NCI-H345 treated with DMSO at 0.1 percent for 48 hours (cell line): ENCODE data around the gene GGNBP2.
"Not testable (repeated sequence)": the region's sequence is repeated elsewhere in the genome, so short reads cannot be mapped to it uniquely, and the experiment has no call there.

Experiments used
- DNase-seq: peaks from one replicate; lab custom pipeline; 2025; ENCODE audit not compliant: unreplicated experiment; lab: John Stamatoyannopoulos, UW

GGNBP2 gene

GRCh38 chr17:36601303-36602029, 56.7 kb downstream of the GGNBP2 start, which contains the start of gene MRM1:
Gene MRM1 (plus strand): TSS chr17:36601583. CDS start chr17:36601811, 228 bp downstream.
- peak; percentile 70 for DNase-seq

- DNase-seq: no peak
These were observed 57.5 kb downstream of the GGNBP2 start for GRCh38 chr17:36602030-36602748.

DNA sequence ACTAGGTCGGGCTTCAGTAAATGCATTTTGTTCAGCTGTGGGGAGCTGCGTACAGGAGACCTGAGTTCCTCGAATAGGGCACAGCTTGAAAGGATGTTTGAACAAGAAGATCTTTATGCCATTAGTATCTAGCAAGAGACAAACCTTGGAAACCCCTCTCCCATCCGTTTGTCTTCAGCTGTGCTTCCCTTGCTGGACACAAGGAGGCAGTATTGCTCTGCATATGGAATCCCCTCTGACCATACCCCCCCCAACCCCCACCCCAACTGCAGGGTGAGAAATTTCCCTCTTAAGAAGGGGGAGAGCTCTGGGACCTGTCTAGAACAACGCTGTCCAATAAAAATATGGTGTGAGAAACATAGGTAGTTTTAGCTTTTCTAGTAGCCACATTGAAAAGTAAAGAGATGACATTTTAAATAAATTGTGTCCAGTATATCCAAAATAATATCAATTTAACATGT, 58.2 kb downstream of the GGNBP2 start:
- DNase-seq: peak; percentile 50

GRCh38 chr17:36605028-36605427, 60.3 kb downstream of the GGNBP2 start:
- not testable (repeated sequence) for DNase-seq

- DNase-seq: no peak
These were observed 63.6 kb downstream of the GGNBP2 start for GRCh38 chr17:36608280-36608679.

GRCh38 chr17:36608794-36609497, 64.2 kb downstream of the GGNBP2 start:
- peak; percentile 63 for DNase-seq

DNA sequence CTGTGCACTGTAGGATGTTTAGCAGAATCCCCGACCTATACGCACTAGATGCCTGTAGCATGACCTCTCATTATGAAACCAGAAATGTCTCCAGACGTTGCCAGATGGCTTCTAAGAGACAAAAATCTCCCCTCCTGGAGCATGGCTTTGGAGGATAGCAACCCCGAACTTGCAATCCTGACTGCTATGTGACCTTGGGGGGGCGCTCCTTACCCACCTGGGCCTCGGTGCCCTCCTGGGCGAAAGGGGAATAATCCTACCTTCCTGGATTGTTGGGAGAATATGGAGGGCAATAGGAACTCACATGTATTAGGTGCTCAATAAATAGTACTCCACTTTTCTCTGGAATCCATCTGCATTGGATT, 64.8 kb downstream of the GGNBP2 start:
- DNase-seq: no peak

- DNase-seq: no peak
These were observed 65.8 kb downstream of the GGNBP2 start for GRCh38 chr17:36610474-36610873.

DNA sequence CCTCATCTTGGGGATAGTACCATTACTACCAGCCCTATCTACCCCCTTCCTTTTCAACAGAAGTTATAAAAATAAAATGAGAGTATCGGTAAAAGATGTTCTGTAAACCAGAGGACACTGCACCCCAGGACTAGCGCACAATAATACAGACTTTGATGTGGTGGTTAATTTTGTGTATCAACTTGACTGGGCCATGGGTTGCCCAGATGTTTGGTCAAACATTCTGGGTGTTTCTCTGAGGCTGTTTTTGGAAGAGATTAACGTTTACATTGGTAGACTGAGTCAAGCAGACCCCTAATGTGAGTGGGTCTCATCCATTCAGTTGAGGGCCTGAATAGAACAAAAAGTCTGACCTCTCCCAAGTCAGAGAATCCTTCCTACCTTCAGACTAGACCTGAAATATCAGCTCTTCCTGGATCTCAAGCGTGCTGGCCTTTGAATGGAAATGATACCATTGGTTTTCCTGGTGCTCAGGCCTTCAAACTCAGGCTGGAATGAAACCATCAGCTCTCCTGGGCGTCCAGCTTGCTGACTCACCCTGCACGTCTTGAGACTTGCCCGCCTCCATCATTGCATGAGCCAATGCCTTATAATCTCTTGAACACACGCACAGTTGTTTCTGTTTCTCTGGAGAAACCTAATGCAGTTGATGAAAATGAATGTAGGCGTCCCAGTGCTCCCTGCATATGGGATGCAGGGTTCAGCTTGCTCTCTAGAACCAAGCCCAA, 66.8 kb downstream of the GGNBP2 start:
- no peak for DNase-seq

- DNase-seq: no peak
These were observed 67.6 kb downstream of the GGNBP2 start for GRCh38 chr17:36612323-36612722.

DNA sequence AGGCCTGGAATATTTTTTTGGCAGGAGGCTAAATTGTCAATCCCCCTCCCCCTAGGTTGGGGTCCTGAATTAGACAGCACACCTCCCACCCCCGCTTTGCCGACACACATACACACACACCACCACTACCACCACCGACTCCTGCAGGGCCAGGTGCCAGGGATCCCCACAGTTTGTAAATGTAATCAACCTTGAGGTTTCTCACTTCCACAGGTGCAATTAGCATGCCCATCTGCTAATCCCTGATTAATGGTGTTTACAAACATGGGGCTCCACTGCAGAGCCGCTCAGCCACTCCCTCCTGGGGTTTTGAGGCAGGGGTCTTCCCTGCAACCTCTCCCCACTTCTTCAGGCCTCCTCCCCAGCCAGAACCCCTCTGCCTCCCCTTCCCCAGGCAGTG, 68.4 kb downstream of the GGNBP2 start:
- no peak for DNase-seq

GRCh38 chr17:36614081-36614480, 69.4 kb downstream of the GGNBP2 start:
- no peak for DNase-seq

- DNase-seq: no peak
These were observed 70.2 kb downstream of the GGNBP2 start for GRCh38 chr17:36614933-36615332.

GRCh38 chr17:36616061-36617029, 71.6 kb downstream of the GGNBP2 start:
- DNase-seq: no peak

DNA sequence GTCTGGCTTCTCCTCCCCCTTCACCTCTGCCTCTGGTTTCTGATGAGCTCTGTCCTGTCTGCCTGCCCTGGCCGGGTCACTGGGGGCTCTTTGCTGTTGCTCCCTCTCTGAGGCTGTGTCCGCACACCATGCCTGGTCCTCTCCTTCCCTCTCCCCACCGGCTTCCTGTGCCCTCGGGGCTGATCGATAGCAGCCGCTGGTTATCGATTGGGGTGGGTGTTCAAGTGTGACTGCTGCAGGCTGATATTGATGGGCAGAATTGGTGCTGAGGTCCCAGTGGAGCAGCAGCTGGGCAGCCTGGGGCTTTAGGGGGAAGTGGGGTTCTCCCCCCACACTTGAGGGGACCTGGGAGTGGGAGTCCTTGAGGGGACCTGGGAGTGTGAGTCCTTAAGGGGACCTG, 73.1 kb downstream of the GGNBP2 start:
- no peak for DNase-seq

- DNase-seq: no peak
These were observed 78.6 kb downstream of the GGNBP2 start for GRCh38 chr17:36623281-36623680.

- no peak for DNase-seq
These were observed 80.5 kb downstream of the GGNBP2 start for GRCh38 chr17:36625188-36625587.

- peak; percentile 25 for DNase-seq
These were observed 82.4 kb downstream of the GGNBP2 start for GRCh38 chr17:36627101-36627500.

GRCh38 chr17:36628576-36628975, 83.9 kb downstream of the GGNBP2 start:
- no peak for DNase-seq

- DNase-seq: peak; percentile 12
These were observed 84.6 kb downstream of the GGNBP2 start for GRCh38 chr17:36629252-36629847.
